Measurements from ENCODE around the gene NAA50. TPM values are rescaled to one million over a fixed set of nuclear protein-coding genes. Genes with fewer than 3 reads are reported as not detected.
A peak's percentile ranks its signal among the peaks of the same experiment; 100 is the strongest.

The NAA50 gene
- polyA plus RNA-seq, 1 of the 3 experiments (the other 2 are of a cell fraction): 79.5 TPM

DNA sequence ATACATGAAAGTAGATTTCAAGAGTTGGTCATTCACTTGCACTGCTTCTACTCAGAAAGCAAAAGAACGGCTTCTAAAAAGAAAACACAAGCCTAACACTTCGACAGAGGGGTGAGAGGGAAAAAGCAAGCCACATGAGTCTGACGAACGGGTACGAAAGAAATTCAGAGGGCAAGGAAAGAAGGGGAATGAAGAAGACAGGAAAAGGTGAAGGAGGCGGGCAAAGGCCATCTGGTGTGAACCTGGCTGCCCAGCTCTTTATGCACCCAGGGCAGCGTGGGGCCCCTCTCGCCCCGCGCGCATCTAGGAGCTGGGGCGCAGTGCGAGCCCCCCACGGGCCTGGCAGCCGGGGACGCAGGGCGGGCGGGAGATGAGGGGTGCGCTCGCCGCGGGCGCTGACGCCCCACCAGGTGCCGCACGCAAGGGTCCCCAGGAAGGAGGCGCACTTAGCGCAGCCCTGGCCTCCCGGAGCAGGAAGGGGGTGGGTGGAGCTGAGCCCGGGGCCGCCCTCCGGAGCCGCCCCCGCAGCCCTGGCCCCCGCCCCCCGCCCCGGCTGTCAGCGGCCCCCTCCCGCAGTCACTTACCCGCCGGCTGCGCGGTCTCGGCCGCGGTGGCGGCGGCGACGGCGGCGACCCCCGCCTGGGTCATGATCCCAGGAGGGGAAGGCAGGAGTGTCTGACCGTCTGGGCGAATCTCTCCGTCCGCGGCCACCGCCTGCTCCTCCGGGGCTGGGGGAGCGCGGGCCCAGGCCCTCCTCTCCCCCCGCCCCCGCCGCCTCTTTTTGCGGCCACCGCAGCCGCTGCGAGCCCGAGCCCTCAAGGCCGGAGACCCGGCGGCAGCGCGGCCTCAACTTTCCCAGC is 50.0 kb downstream of the NAA50 start, which contains the start of gene USF3:
Gene USF3, minus strand, starts transcription at position 857 of the 860 bp plus-strand sequence. CDS start 21,764 bp downstream, outside the sequence.
- H3K9me3 ChIP-seq: no peaks in the 10 kb centered on the region
- ChIA-PET POLR2A (no interaction called here), CTCF (interaction anchor here (2.4 kb wide), 1 partner anchor 69 kb away, joined by 7 read pairs; no protein-coding TSS in a partner anchor)
- H3K79me2 ChIP-seq (ENCODE audit: insufficient read depth): peaks cover 47% of the 10 kb centered on the region
- H3K4me2 ChIP-seq: peak within 1 kb of the TSS; percentile 92
- no peaks in the 10 kb centered on the region for H3K27me3 ChIP-seq (ENCODE audit: insufficient read depth)
- H3K27ac ChIP-seq (ENCODE audit: low read depth in 2 of 2, low read length in 1 of 2): peak within 1 kb of the TSS; percentile 73 to 95
- no peaks in the 10 kb centered on the region for H3K36me3 ChIP-seq (replicated peaks in 1 of 2; ENCODE audit: control insufficient read depth in 1 of 2, insufficient read depth in 2 of 2, low read length in 1 of 2)
- TF ChIP-seq FOSL2 (IDR thresholded peaks at IDR 0.05; ENCODE audit: borderline replicate concordance, low read depth) (no peak), POLR2AphosphoS5 (IDR thresholded peaks at IDR 0.05; ENCODE audit: low read depth, low read length) (peak; percentile 46; the same call in 1 of the 2 replicates), EZH2phosphoT487 (IDR thresholded peaks at IDR 0.05; ENCODE audit: borderline replicate concordance, low read depth) (no peak), RXRA (IDR thresholded peaks at IDR 0.05; ENCODE audit: borderline replicate concordance, low read depth) (no peak), SMC3 (IDR thresholded peaks at IDR 0.05; ENCODE audit: low read depth, low read length) (no peak), TAF1 (IDR thresholded peaks at IDR 0.05; ENCODE audit: borderline replicate concordance, low read depth, low read length) (no peak), MEF2A (IDR thresholded peaks at IDR 0.05; ENCODE audit: borderline replicate concordance, low read depth) (no peak), NFIC (IDR thresholded peaks at IDR 0.05; ENCODE audit: borderline replicate concordance) (no peak), FOXM1 (IDR thresholded peaks at IDR 0.05; ENCODE audit: low read depth) (no peak), RCOR1 (IDR thresholded peaks at IDR 0.05; ENCODE audit: low read length) (no peak), SIN3A (IDR thresholded peaks at IDR 0.05; ENCODE audit: borderline replicate concordance, low read depth, low read length) (peak; percentile 31; the same call in 1 of the 2 replicates), CHD2 (IDR thresholded peaks at IDR 0.05; ENCODE audit: low read length, partially characterized antibody) (no peak), NRF1 (IDR thresholded peaks at IDR 0.05; ENCODE audit: low read depth, low read length) (no peak), TEAD4 (IDR thresholded peaks at IDR 0.05; ENCODE audit: borderline replicate concordance, insufficient read depth) (no peak)
- TF ChIP-seq, protein P1, sequence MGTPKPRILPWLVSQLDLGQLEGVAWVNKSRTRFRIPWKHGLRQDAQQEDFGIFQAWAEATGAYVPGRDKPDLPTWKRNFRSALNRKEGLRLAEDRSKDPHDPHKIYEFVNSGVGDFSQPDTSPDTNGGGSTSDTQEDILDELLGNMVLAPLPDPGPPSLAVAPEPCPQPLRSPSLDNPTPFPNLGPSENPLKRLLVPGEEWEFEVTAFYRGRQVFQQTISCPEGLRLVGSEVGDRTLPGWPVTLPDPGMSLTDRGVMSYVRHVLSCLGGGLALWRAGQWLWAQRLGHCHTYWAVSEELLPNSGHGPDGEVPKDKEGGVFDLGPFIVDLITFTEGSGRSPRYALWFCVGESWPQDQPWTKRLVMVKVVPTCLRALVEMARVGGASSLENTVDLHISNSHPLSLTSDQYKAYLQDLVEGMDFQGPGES (IDR thresholded peaks at IDR 0.05; ENCODE audit: low read depth, low read length): no peak
- peak within 1 kb of the TSS; percentile 78 for H3K9ac ChIP-seq
- H3K4me3 ChIP-seq (ENCODE audit: low read depth in 2 of 2, low read length in 1 of 2): peak within 1 kb of the TSS; percentile 88 to 92
- no peaks in the 10 kb centered on the region for H3F3A ChIP-seq (replicated peaks; ENCODE audit: insufficient read depth)
- no peaks in the 10 kb centered on the region for H4K20me1 ChIP-seq (ENCODE audit: insufficient read depth)
- peak within 1 kb of the TSS; percentile 94 for H2AFZ ChIP-seq (ENCODE audit: low read depth)
- H3K9me2 ChIP-seq: no peaks in the 10 kb centered on the region
- H3K4me1 ChIP-seq (ENCODE audit: control insufficient read depth in 1 of 2, insufficient read depth in 2 of 2, low read depth in 1 of 2, low read length in 1 of 2): no peaks in the 10 kb centered on the region; a peak in 2 of 4 replicates
- WGBS (ENCODE audit: low lambda C conversion rate): 0% methylated on average over 12 of the region's 75 CpGs
- peak; percentile 95 for DNase-seq

DNA sequence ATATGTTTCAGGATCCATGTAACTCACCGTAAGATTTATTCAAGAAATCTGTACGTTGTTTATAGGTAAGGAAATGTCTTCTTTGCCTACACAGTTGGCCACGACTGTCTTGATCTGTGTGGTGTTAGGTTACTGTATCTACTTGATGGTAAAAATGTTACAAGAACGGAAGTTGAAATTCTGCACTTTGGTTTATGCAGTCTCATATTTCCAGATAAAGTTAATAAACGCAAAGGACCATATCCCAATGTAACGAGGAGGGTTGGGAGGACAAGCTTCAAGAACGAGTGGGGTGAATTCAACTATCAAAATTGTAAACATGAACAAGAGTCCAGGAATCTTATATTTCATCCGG is 50.6 kb downstream of the NAA50 start:
- WGBS (ENCODE audit: low lambda C conversion rate): 47% methylated on average over 8 of the region's 8 CpGs
- Histone ChIP-seq H3K4me1 (ENCODE audit: control insufficient read depth in 1 of 2, insufficient read depth in 2 of 2, low read depth in 1 of 2, low read length in 1 of 2) (no peaks in the 10 kb centered on the region; a peak in 2 of 4 replicates), H3K9me3 (no peaks in the 10 kb centered on the region), H3K4me2 (peak overlapping the region; percentile 92), H3K27me3 (ENCODE audit: insufficient read depth) (no peaks in the 10 kb centered on the region), H3F3A (replicated peaks; ENCODE audit: insufficient read depth) (no peaks in the 10 kb centered on the region), H3K79me2 (ENCODE audit: insufficient read depth) (peaks cover 53% of the 10 kb centered on the region), H2AFZ (ENCODE audit: low read depth) (peak overlapping the region; percentile 83; the same call in 1 of the 2 replicates), H4K20me1 (ENCODE audit: insufficient read depth) (no peaks in the 10 kb centered on the region), H3K9me2 (no peaks in the 10 kb centered on the region), H3K27ac (ENCODE audit: low read depth in 2 of 2, low read length in 1 of 2) (peak overlapping the region; percentile 46 to 95), H3K9ac (peak overlapping the region; percentile 78), H3K4me3 (ENCODE audit: low read depth in 2 of 2, low read length in 1 of 2) (peak overlapping the region; percentile 88 to 92), H3K36me3 (replicated peaks in 1 of 2; ENCODE audit: control insufficient read depth in 1 of 2, insufficient read depth in 2 of 2, low read length in 1 of 2) (no peaks in the 10 kb centered on the region)
- no peak for DNase-seq
- ChIA-PET POLR2A (no interaction called here), CTCF (interaction anchor here (2.4 kb wide), 1 partner anchor 68 kb away, joined by 7 read pairs; no protein-coding TSS in a partner anchor)
- TF ChIP-seq GATA2 (CRISPR knock-in tag; IDR thresholded peaks at IDR 0.05) (no peak), NFIC (IDR thresholded peaks at IDR 0.05; ENCODE audit: borderline replicate concordance) (no peak)
- TF ChIP-seq, protein P2, sequence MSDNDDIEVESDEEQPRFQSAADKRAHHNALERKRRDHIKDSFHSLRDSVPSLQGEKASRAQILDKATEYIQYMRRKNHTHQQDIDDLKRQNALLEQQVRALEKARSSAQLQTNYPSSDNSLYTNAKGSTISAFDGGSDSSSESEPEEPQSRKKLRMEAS (IDR thresholded peaks at IDR 0.05; ENCODE audit: low read depth): no peak
